ENCODE results near the gene SEC62.

SEC62 gene

GRCh38 chr3:169966428-169966950, at the start of gene SEC62:
Gene SEC62, plus strand, starts transcription at chr3:169966807. Its CDS starts 16 bp downstream, at chr3:169966823.
- peak; percentile 97 for DNase-seq (ENCODE audit: low spot score)

GRCh38 chr3:169923189-169923588, 43.4 kb upstream of the SEC62 start:
- DNase-seq (ENCODE audit: low spot score), result no peak

DNA sequence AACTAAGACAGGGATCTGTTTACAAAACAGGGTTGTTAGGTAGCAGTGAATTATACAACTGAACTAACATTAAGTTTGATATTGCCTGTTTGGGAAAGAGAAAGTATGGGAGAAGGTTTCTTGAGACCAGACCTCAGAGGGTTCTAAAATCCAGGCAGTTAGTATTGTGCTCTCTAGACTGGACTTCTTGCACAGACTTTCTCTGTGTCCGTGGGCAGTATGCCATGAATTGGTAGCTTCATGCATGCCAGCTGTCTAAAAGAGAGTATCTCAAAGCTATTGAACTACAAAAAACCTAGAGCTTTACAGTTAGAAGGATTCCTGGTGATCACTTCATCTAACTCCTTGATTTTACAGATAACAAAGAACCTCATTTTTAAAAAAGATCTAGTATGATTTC, 42.8 kb upstream of the SEC62 start:
- no peak for DNase-seq (ENCODE audit: low spot score)

GRCh38 chr3:169929830-169930519, 36.6 kb upstream of the SEC62 start:
- no peak for DNase-seq (ENCODE audit: low spot score)

- DNase-seq (ENCODE audit: low spot score), result no peak
Measured at GRCh38 chr3:169930843-169931242, 35.8 kb upstream of the SEC62 start.

DNA sequence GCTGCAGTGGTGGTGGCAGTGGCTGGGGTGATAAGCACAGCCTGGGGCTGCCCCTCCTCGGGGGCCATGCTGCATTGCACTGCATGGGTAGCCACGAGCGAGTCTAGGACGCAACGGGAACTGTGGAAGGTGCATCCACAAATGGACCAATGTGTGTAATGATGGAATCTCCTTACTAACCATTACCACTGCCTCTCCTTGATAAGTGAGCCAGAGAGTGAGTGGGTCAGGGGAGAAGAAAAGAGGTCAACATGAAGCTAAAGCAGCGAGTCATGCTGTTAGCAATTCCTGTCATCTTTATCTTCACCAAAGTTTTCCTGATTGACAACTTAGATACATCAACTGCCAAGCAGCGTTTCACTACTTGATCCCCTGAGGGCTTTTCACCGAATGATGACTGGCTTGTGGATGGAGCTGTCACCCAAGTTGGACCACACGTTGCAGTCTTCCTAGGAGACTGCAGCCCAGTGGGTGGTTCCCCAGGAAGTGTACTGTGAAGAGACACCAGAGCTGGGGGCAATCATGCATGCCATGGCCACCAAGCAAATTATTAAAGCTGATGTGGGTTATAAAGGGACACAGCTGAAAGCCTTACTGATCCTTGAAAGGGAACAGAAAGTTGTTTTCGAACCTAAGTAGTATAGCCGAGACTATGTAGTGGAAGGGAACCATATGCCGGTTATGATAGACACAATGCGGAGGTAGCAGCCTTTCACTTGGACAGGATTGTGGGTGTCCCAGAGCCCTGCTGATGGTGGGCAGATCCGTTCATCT, 34.7 kb upstream of the SEC62 start:
- DNase-seq (ENCODE audit: low spot score), result no peak

DNA sequence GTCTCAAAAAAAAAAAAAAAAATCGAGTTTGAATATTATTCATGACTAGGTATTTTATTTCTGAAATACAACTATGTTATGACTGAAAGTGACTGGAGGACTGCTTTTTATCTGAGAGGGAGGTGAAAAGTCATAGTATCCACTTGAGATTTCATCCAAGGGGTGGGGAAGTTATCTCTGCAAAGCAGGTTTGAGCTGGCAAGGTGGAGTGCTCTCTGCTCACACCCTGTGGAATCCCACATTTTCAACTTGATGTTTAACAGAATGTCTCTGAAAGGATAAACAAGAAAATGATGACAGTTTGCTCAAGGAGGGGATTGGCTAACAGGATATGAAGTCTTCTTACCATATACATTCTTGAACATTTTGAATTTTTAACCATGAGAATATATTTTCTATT, 27.3 kb upstream of the SEC62 start:
- DNase-seq (ENCODE audit: low spot score), result no peak

DNA sequence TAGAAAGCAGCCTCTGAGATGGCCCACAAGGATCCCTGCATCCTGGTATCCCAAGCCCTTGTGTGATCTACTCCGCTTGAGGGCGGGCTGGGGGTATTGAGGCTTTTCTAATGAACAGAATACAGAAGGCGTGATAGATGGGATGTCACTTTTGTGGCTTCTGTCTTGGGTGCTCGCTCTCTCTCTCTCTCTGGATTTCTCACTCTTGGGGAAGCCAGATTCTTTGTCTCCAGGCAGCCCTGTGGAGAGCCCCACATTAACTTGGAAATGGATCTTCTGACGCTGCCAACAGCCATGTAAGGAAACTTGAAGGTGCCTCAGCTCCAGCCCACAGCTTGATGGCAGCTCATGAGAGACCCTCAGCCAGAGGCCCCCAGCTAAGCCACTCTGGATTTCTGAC, 26.9 kb upstream of the SEC62 start:
- no peak for DNase-seq (ENCODE audit: low spot score)

DNA sequence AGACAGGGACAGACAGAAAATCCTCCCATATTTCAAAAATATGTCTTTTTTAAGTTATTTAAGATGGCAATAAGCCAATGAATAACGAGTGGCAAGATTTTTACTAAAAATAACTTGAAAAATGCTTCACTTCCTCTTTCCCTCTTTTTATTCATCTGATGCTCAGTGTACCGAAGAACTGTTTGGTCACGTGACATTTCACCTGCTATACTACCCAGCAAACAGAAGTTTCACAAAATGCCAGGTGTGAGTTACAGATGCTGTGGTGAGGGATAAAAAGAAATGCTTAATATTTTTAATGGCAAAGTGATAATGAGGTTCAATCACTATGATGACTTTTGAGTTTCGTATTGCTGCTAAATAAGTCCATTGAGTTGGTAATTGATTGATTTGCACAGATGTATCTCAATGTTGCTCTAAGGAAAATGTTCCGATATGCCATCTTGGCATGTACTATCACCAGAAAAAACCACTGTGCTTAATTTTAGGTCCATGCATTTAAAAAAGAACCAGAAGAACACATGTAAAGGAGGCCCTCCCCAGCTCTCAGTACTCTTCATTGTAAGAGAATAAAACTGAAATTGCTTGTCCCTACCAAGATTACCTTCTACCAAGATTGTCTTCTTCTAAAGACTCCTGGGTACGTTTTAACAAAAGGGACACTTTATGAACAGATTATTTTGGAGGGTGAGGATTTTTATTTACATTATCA, 26.0 kb upstream of the SEC62 start:
- no peak for DNase-seq (ENCODE audit: low spot score)

- DNase-seq (ENCODE audit: low spot score), result no peak
Measured at GRCh38 chr3:169945313-169945712, 21.3 kb upstream of the SEC62 start.

GRCh38 chr3:169946336-169946735, 20.3 kb upstream of the SEC62 start:
- no peak for DNase-seq (ENCODE audit: low spot score)

- no peak for DNase-seq (ENCODE audit: low spot score)
Measured at GRCh38 chr3:169948559-169949448, 17.8 kb upstream of the SEC62 start.

DNA sequence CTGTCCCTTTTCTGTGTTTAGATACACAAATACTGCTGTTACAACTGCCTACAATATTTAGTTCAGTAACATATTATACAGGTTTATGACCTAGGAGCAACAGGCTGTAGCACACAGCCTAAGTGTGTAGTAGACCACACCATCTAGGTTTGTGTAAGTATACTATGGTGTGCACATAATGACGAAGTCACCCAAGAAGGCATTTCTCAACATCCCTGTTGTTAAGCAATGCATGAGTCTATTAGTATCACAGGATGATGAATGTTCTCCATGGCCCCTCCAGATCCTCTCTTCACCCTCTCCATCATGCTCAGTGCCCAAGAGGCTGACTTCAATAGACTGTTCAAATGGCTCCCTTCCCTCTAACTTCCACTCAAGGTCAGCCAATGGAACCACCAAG, 14.6 kb upstream of the SEC62 start:
- no peak for DNase-seq (ENCODE audit: low spot score)

- DNase-seq (ENCODE audit: low spot score), result no peak
Measured at GRCh38 chr3:169953462-169954141, 13.0 kb upstream of the SEC62 start.

DNA sequence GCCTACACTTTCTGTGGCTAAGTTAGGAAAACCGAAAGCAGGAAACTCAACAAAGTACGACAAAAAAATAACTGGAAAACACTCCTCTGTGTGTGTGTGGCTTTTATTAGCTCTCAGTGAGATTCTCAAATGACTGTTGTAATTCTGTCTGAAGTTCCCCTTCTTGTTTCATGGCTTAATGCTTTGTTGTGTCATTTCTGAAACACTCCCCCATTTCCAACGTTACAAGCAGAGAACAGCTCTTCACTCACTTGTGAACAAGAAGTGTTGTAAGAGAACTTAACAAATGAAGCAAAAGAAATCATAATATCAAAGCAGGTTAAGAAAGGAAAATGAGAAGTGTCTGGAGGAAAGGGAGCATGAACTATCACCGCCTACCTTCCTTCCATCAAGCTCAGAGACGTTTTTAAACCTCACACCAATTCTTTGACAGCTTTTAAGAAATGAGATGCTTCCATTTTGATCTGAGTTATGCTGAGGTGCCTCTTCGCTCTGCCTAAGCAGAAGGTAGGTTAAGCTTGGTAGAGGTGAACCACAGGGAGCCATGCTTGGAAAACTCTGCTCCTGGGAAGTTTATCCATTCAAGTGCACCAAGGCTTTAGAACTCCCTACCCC, 12.4 kb upstream of the SEC62 start:
- DNase-seq (ENCODE audit: low spot score), result no peak

GRCh38 chr3:169955406-169955805, 11.2 kb upstream of the SEC62 start:
- DNase-seq (ENCODE audit: low spot score), result no peak

DNA sequence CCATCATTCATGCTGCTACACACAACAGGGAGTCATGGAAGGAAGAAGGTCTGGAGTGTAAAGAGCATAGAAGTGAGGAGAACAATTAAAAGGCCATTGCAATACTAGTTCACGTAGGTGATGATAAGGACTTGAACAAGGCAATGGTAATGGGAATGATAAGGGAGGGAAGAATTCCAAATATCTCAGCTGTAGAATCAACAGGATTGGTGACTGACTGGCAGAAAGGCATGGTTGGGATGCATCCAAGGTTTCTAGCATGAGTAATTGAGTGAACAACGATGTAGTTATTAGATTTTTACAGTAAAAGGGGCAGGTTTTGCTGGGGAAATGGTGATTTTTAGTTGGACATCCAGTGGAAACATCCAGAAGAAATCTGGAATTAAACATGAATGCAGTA, 2.4 kb upstream of the SEC62 start:
- DNase-seq (ENCODE audit: low spot score), result no peak

GRCh38 chr3:169965562-169966427, 812 bp upstream of the SEC62 start:
- no peak for DNase-seq (ENCODE audit: low spot score)
